Pancreas (tissue), 10 donors: ENCODE results near the gene COPS8. TPM values are rescaled to one million over a fixed set of nuclear protein-coding genes. Genes with fewer than 3 reads are reported as not detected.
A peak's percentile ranks its signal among the peaks of the same experiment; 100 is the strongest.

Experiments used
- ATAC-seq, 4 donors: fragments of 200-7000 bp; cut with Tn5 transposase; one replicate each; pipeline versions ENCODE4 v1.8.0 to v1.9.1; 2020; ENCODE audit warnings: mild to moderate bottlenecking in 4 of 4, moderate library complexity in 4 of 4
- DNase-seq, 6 donors: peaks; one replicate each; pipeline ENCODE4 v3.0.0-alpha.2; 2020
- FAIRE-seq: peaks from 2 replicates; lab custom pipeline; 2012; peaks lifted over from hg19 to GRCh38; lab: Jason Lieb, UNC
- H3K27ac ChIP-seq, 4 donors: fragments of 200-600 bp; sonication (generic); 1 replicate in 3 of 4; 2 replicates in 1 of 4; pipeline versions ENCODE4 v1.5.0 to v1.8.0; 2020
- H3K27me3 ChIP-seq, 4 donors: fragments of 200-600 bp; one replicate each; pipeline ENCODE4 v1.8.0; 2021
- H3K36me3 ChIP-seq, 3 donors: fragments of 200-600 bp; sonication (generic) in 1 of 3; one replicate each; pipeline versions ENCODE4 v1.5.0 to v1.8.0; 2020 to 2021
- H3K4me1 ChIP-seq, 3 donors: fragments of 200-600 bp; one replicate each; pipeline ENCODE4 v1.8.0; 2021
- H3K4me3 ChIP-seq, 4 donors: fragments of 200-600 bp; sonication (generic) in 2 of 4; one replicate each; pipeline versions ENCODE4 v1.5.0 to v1.8.0; 2020 to 2021
- H3K9me3 ChIP-seq, 4 donors: fragments of 200-600 bp; one replicate each; pipeline ENCODE4 v1.8.0; 2021
- CTCF ChIP-seq, 4 donors: fragments of 200-600 bp; sonication (generic) in 3 of 4; IDR thresholded peaks; one replicate each; pipeline versions ENCODE4 v1.5.0 to v1.8.0; 2021; ENCODE audit warnings: antibody characterized with exemption in 4 of 4
- WGBS, 2 donors: extraction: QIAGEN DNeasy Blood & Tissue Kit; methylation state at CpG; one replicate each; pipeline ENCODE4 v1.1.7; 2013; 5-methylcytosine and 5-hydroxymethylcytosine counted together
- intact Hi-C, 3 donors: fragments of 100-400 bp; cut with DNase I; formaldehyde crosslinking; loops; one replicate each; pipeline versions ENCODE4 v1.11.1 to v1.14.2; 2022
- polyA plus RNA-seq, 2 donors: library from polyadenylated mRNA; stranded (reverse); fragments of 200-250 nt; gene quantifications; one replicate each; pipeline ENCODE4 v1.2.3, GENCODE V29; 2013
- total RNA-seq, 6 donors: library from RNA; stranded (reverse); fragmentation: NEBNext Ultra II Directional in 4 of 6; extraction: Animal tissue kit (Norgen Biotek cat#: 25700) in 4 of 6; gene quantifications; one replicate each; pipeline versions ENCODE4 v1.2.1 to v1.2.4, GENCODE V29; 2021 to 2023
- donor health status: healthy with polysubstance abuse.
- donor health status: DM: no; HTN: no; CAD: no; lungs with moderate emphysema.
- donor health status: DM: no; HTN: no; CAD: no.
- donor health status: control.
- donor health status: control.
- donor health status: Bipolar disorder and iron deficiency.
- donor health status: DM: yes; HTN: yes; CAD: no.
- donor health status: DM: no; HTN: no; CAD: no.
- donor health status: DM: no; HTN: no; CAD: no.
- donor health status: DM: yes; HTN: yes; CAD: no.

Gene COPS8
- total and polyA plus RNA-seq, 8 donors, result 7.9 to 24.1 (median 12.8) TPM

DNA sequence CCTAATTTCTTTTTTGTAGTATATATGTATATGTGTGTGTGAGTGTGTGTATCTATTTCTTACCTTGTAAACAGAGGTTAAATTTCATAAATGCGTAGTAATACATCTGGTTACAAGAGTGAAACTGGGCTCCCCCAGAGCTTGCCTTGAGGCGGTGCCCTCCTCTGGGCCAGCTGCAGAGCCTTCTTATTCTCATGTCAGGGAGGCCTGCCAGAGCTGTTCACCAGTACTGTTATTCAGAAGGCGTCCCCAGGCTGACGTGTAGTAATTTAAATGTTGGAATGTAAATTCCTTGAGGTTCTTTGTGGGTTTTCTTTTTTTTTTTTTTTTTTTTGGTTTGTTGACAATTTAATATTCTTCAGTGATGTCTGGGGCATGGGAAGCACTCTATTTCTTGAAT is 11.2 kb downstream of the COPS8 start:
- H3K4me3 ChIP-seq, result no peak overlapping the region
- ATAC-seq, result no peak
- H3K9me3 ChIP-seq, result no peaks in the 10 kb centered on the region
- no peaks in the 10 kb centered on the region for H3K4me1 ChIP-seq
- no peak for FAIRE-seq
- intact Hi-C loops, result no loop called here
- DNase-seq, result no peak
- H3K36me3 ChIP-seq, result peaks cover 4 to 42% (median 18%) of the 10 kb centered on the region in 3 donors
- 90 to 93% methylated on average over 4 of the region's 4 CpGs for WGBS, 2 donors
- H3K27me3 ChIP-seq, result no peaks in the 10 kb centered on the region
- TF ChIP-seq CTCF (IDR thresholded peaks at IDR 0.05), result no peak
- no peak overlapping the region for H3K27ac ChIP-seq

- no peak for ATAC-seq
- no peak for DNase-seq
- H3K4me3 ChIP-seq, result no peak overlapping the region
- H3K4me1 ChIP-seq, result no peaks in the 10 kb centered on the region
- H3K27ac ChIP-seq, result no peak overlapping the region
- no peaks in the 10 kb centered on the region for H3K27me3 ChIP-seq
- 89 to 95% methylated on average over 2 of the region's 2 CpGs for WGBS, 2 donors
- intact Hi-C loops, result no loop called here
- peak; percentile 9 for FAIRE-seq
- H3K36me3 ChIP-seq, result peaks cover 4 to 42% (median 18%) of the 10 kb centered on the region in 3 donors
- H3K9me3 ChIP-seq, result no peaks in the 10 kb centered on the region
- no peak for TF ChIP-seq CTCF (IDR thresholded peaks at IDR 0.05)
Observed at GRCh38 chr2:237097326-237097910, 11.7 kb downstream of the COPS8 start.

GRCh38 chr2:237097911-237098702 is 12.4 kb downstream of the COPS8 start:
- 91 to 94% methylated on average over 4 of the region's 4 CpGs for WGBS, 2 donors
- FAIRE-seq, result peak; percentile 17
- Histone ChIP-seq H3K27ac (no peak overlapping the region), H3K4me1 (no peaks in the 10 kb centered on the region), H3K36me3 (peaks cover 4 to 42% (median 18%) of the 10 kb centered on the region in 3 donors), H3K9me3 (no peaks in the 10 kb centered on the region), H3K27me3 (no peaks in the 10 kb centered on the region), H3K4me3 (no peak overlapping the region)
- ATAC-seq, result peak in 1 of 4 donors; percentile 42
- no peak for DNase-seq
- no peak for TF ChIP-seq CTCF (IDR thresholded peaks at IDR 0.05)
- intact Hi-C loops, result no loop called here

GRCh38 chr2:237099804-237100203 is 14.1 kb downstream of the COPS8 start:
- no peak for FAIRE-seq
- intact Hi-C loops, result no loop called here

More at GRCh38 chr2:237099804-237100203, 14.1 kb downstream of the COPS8 start:
- no peak for TF ChIP-seq CTCF (IDR thresholded peaks at IDR 0.05)
- Histone ChIP-seq H3K27me3 (no peaks in the 10 kb centered on the region), H3K36me3 (peaks cover 4 to 35% (median 18%) of the 10 kb centered on the region in 3 donors), H3K27ac (no peak overlapping the region), H3K9me3 (no peaks in the 10 kb centered on the region), H3K4me3 (no peak overlapping the region), H3K4me1 (no peaks in the 10 kb centered on the region)
- ATAC-seq (no peak), DNase-seq (no peak)
- WGBS, 2 donors, result 78 to 79% methylated on average over 3 of the region's 3 CpGs
